T1000 (cell line): ENCODE results near the gene PGAP3.
"Not testable (repeated sequence)": the region's sequence is repeated elsewhere in the genome, so short reads cannot be mapped to it uniquely, and the experiment has no call there.

ENCODE experiments used
- DNase-seq: peaks from one replicate; lab custom pipeline; 2025; ENCODE audit warnings: mixed read lengths; lab: John Stamatoyannopoulos, UW

Gene PGAP3

GRCh38 chr17:39687546-39688474 lies at the start of gene PGAP3:
PGAP3 (minus strand) TSS chr17:39688057; CDS start chr17:39688014, 43 bp downstream.
- peak; percentile 92 for DNase-seq

- DNase-seq: no peak
Measured at GRCh38 chr17:39737206-39737759, 49.4 kb upstream of the PGAP3 start.

- no peak for DNase-seq
Measured at GRCh38 chr17:39736319-39737165, 48.7 kb upstream of the PGAP3 start.

GRCh38 chr17:39735882-39736281 lies 48.0 kb upstream of the PGAP3 start:
- no peak for DNase-seq

GRCh38 chr17:39732586-39732985 lies 44.7 kb upstream of the PGAP3 start:
- DNase-seq: no peak

- peak; percentile 91 for DNase-seq
Measured at GRCh38 chr17:39730095-39730921, 42.5 kb upstream of the PGAP3 start, which contains the start of gene MIEN1. MIEN1 (minus strand) TSS chr17:39730532; CDS start chr17:39730495, 37 bp downstream.

- DNase-seq: no peak
Measured at GRCh38 chr17:39729280-39729851, 41.5 kb upstream of the PGAP3 start.

GRCh38 chr17:39727556-39727955 lies 39.7 kb upstream of the PGAP3 start:
- DNase-seq: no peak

GRCh38 chr17:39726617-39727016 lies 38.8 kb upstream of the PGAP3 start:
- DNase-seq: no peak

GRCh38 chr17:39725923-39726322 lies 38.1 kb upstream of the PGAP3 start:
- DNase-seq: not testable (repeated sequence)

GRCh38 chr17:39724731-39725130 lies 36.9 kb upstream of the PGAP3 start:
- DNase-seq: no peak

GRCh38 chr17:39722965-39723848 lies 35.4 kb upstream of the PGAP3 start:
- no peak for DNase-seq

- DNase-seq: no peak
Measured at GRCh38 chr17:39722104-39722503, 34.2 kb upstream of the PGAP3 start.

GRCh38 chr17:39719563-39720355 lies 31.9 kb upstream of the PGAP3 start:
- no peak for DNase-seq

GRCh38 chr17:39717660-39718059 lies 29.8 kb upstream of the PGAP3 start:
- no peak for DNase-seq

- no peak for DNase-seq
Measured at GRCh38 chr17:39716879-39717536, 29.2 kb upstream of the PGAP3 start.

GRCh38 chr17:39716073-39716818 lies 28.4 kb upstream of the PGAP3 start:
- DNase-seq: no peak
